Endothelial cell of umbilical vein (primary cell): ENCODE measurements around the gene TMEM128. TPM values are rescaled to one million over a fixed set of nuclear protein-coding genes. Genes with fewer than 3 reads are reported as not detected.

ENCODE experiments used
- BruUV-seq: library from RNA; stranded (reverse); fragments of 400-500 nt; replicated peaks from 2 replicates; lab custom pipeline; 2021; lab: Mats Ljungman, UMichigan
- CTCF ChIA-PET: fragments of 300-600, 350-600 bp; sonication (Branson Sonifier 250); formaldehyde crosslinking; loops from one replicate; lab custom pipeline; 2021; ENCODE audit warnings: antibody characterized with exemption, inconsistent platforms; lab: Charles Lee
- POLR2A ChIA-PET: fragments of 300-600, 350-600 bp; sonication (Branson Sonifier 250); formaldehyde crosslinking; loops from one replicate; lab custom pipeline; 2021; ENCODE audit warnings: antibody characterized with exemption, inconsistent platforms; lab: Charles Lee
- DNase-seq: peaks from one replicate; pipeline ENCODE4 v3.0.0-alpha.2; 2011; ENCODE audit warnings: low read depth, low spot score
- FAIRE-seq: peaks from 2 replicates; lab custom pipeline; 2011; peaks lifted over from hg19 to GRCh38; lab: Jason Lieb, UNC
- H2AFZ ChIP-seq: 2 replicates; pipeline ENCODE4 v1.6.0; 2012; ENCODE audit warnings: low read depth, low read length, control low read depth, inconsistent platforms
- H3K27ac ChIP-seq: 2 replicates; pipeline ENCODE4 v1.5.1; 2011; ENCODE audit warnings: low read depth, mild to moderate bottlenecking, control low read depth, low read length, moderate library complexity; ENCODE audit not compliant: insufficient read depth
- H3K27me3 ChIP-seq, 2 experiments: 2 replicates each; pipeline versions ENCODE4 v1.6.0 to v1.6.1; 2011; ENCODE audit warnings: low read length in 2 of 2, mixed read lengths in 1 of 2; ENCODE audit not compliant: control insufficient read depth in 2 of 2, insufficient read depth in 2 of 2
- H3K36me3 ChIP-seq, 2 experiments: 2 replicates in 1 of 2; 3 replicates in 1 of 2; pipeline ENCODE4 v1.5.1; 2011; ENCODE audit warnings: low read length in 2 of 2, mild to moderate bottlenecking in 1 of 2, moderate library complexity in 1 of 2; ENCODE audit not compliant: control insufficient read depth in 2 of 2, insufficient read depth in 2 of 2; ENCODE audit errors: extremely low read depth in 1 of 2
- H3K4me1 ChIP-seq: 3 replicates; pipeline ENCODE4 v1.5.1; 2011; ENCODE audit warnings: mild to moderate bottlenecking, low read length; ENCODE audit not compliant: control insufficient read depth, insufficient read depth; ENCODE audit errors: extremely low read depth
- H3K4me2 ChIP-seq: 2 replicates; pipeline ENCODE4 v1.6.1; 2011; ENCODE audit warnings: low read length, control low read depth, mixed read lengths; ENCODE audit not compliant: insufficient read depth
- H3K4me3 ChIP-seq, 3 experiments: fragments of 200-600 bp in 1 of 3; sonication (generic), shearing (Covaris generic) in 1 of 3; replicated peaks in 1 of 3; 2 replicates each; pipeline ENCODE4 v1.5.1; 2011 to 2016; ENCODE audit warnings: control low read depth in 3 of 3, low read length in 3 of 3, mild to moderate bottlenecking in 2 of 3, inconsistent platforms in 1 of 3, low read depth in 1 of 3, moderate library complexity in 1 of 3; ENCODE audit not compliant: insufficient read depth in 1 of 3
- H3K79me2 ChIP-seq: 2 replicates; pipeline ENCODE4 v1.6.0; 2012; ENCODE audit warnings: low read length, inconsistent platforms; ENCODE audit not compliant: control insufficient read depth, insufficient read depth
- H3K9ac ChIP-seq: replicated peaks from 2 replicates; pipeline ENCODE3; 2011; ENCODE audit warnings: low read length, control low read depth; ENCODE audit not compliant: insufficient read depth; ENCODE audit errors: extremely low read depth
- H3K9me1 ChIP-seq: replicated peaks from 3 replicates; pipeline ENCODE4 v1.6.0; 2011; ENCODE audit warnings: mild to moderate bottlenecking, low read length; ENCODE audit not compliant: control insufficient read depth, insufficient read depth; ENCODE audit errors: extremely low read depth
- H3K9me3 ChIP-seq: replicated peaks from 2 replicates; pipeline ENCODE4 v1.5.1; 2012; ENCODE audit warnings: low read length, inconsistent platforms; ENCODE audit not compliant: control insufficient read depth, insufficient read depth
- H4K20me1 ChIP-seq: replicated peaks from 2 replicates; pipeline ENCODE3; 2011; ENCODE audit warnings: mild to moderate bottlenecking, low read length; ENCODE audit not compliant: control insufficient read depth, insufficient read depth; ENCODE audit errors: extremely low read depth
- EZH2 ChIP-seq: IDR thresholded peaks from 2 replicates; pipeline ENCODE4 v1.6.1; 2012; ENCODE audit warnings: borderline replicate concordance, low read depth, mild to moderate bottlenecking, moderate library complexity, low read length, inconsistent platforms; ENCODE audit not compliant: severe bottlenecking
- FOS ChIP-seq: IDR thresholded peaks from 2 replicates; pipeline ENCODE4 v1.6.1; 2011; ENCODE audit warnings: mild to moderate bottlenecking, low read length, moderate library complexity, borderline replicate concordance; ENCODE audit not compliant: insufficient read depth
- GATA2 ChIP-seq: IDR thresholded peaks from 2 replicates; pipeline ENCODE4 v1.7.0; 2011; ENCODE audit warnings: low read depth, mild to moderate bottlenecking, moderate library complexity, mixed read lengths, low read length; ENCODE audit not compliant: insufficient read length, insufficient read depth
- JUN ChIP-seq: IDR thresholded peaks from 2 replicates; pipeline ENCODE4 v1.6.1; 2011; ENCODE audit warnings: borderline replicate concordance, low read depth; ENCODE audit not compliant: insufficient read length, insufficient read depth
- MYC ChIP-seq: IDR thresholded peaks from one replicate; pipeline ENCODE4 v1.6.1; 2011; ENCODE audit warnings: mild to moderate bottlenecking, low read depth, low read length
- POLR2A ChIP-seq: IDR thresholded peaks from 2 replicates; pipeline ENCODE4 v1.6.1; 2012; ENCODE audit warnings: low read depth, mild to moderate bottlenecking, control low read depth, low read length
- POLR2AphosphoS5 ChIP-seq: IDR thresholded peaks from 2 replicates; pipeline ENCODE4 v1.6.1; 2012; ENCODE audit warnings: low read depth, mild to moderate bottlenecking, control low read depth, low read length, moderate library complexity; ENCODE audit not compliant: insufficient read depth
- dilution Hi-C: fragments of 300-500 bp; cut with MboI; formaldehyde crosslinking; loops from one replicate; pipeline ENCODE4 v1.15.0; 2019; ENCODE audit warnings: low sequenced_read_pairs; ENCODE audit not compliant: extremely low pct_ligation_motif_present
- intact Hi-C: fragments of 100-400 bp; cut with micrococcal nuclease; formaldehyde crosslinking; loops from one replicate; pipeline ENCODE4 v1.10.0; 2022
- polyA plus RNA-seq, 4 experiments: library from polyadenylated mRNA; depleted of rRNA in 3 of 4; stranded (reverse) in 3 of 4; unstranded in 1 of 4; fragments of >200 nt; gene quantifications; 2 replicates each; pipeline versions ENCODE4 v1.2.1 to v1.2.3, GENCODE V29; 2011 to 2012; ENCODE audit warnings: missing spikeins in 1 of 4
- total RNA-seq: library from RNA; stranded (reverse); gene quantifications from 2 replicates; pipeline ENCODE4 v1.2.3, GENCODE V29; 2021
- TF ChIP-seq, protein P1 (sequence below): IDR thresholded peaks from 2 replicates; pipeline ENCODE4 v1.6.1; 2011; ENCODE audit not compliant: insufficient read depth, insufficient read length
- TF ChIP-seq, protein P2 (sequence below), 2 donors: IDR thresholded peaks; 1 replicate in 1 of 2; 2 replicates in 1 of 2; pipeline ENCODE4 v1.5.1; 2011; ENCODE audit warnings: low read length in 2 of 2, mild to moderate bottlenecking in 2 of 2, moderate library complexity in 2 of 2, control low read depth in 1 of 2, inconsistent platforms in 1 of 2, low read depth in 1 of 2; ENCODE audit not compliant: insufficient read depth in 1 of 2; ENCODE audit errors: extremely low read depth in 1 of 2

The TMEM128 gene
- total and polyA plus RNA-seq, 2 donors (not counting 3 experiments of a cell fraction or from before 2014, with no cell fraction given): 11.5 to 23.8 TPM

DNA sequence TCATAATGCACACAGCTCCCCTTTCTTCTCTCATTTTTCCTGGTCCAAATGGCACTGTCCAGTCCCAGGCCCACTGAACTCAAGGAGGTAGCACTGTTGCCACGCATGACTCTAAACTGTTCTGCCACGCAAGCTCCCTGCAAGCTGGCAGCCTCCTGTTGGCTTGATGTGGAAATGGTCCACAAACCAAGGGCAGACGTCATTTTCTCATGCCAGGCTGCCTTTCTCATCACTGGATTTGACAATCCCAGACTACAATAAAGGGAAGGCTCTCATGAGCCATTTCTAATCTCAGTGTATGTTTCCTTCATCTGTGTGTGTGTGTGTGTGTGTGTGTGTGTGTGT, 43.6 kb downstream of the TMEM128 start:
- BruUV-seq: no TSS peak
- FAIRE-seq (no peak), DNase-seq (no peak)
- no peak overlapping the region for H3K9ac ChIP-seq
- no peaks in the 10 kb centered on the region for H3K4me1 ChIP-seq
- CTCF ChIA-PET: no interaction called here
- H3K36me3 ChIP-seq: no peaks in the 10 kb centered on the region
- H3K27ac ChIP-seq: no peak overlapping the region
- POLR2A ChIA-PET: no interaction called here
- no peaks in the 10 kb centered on the region for H3K79me2 ChIP-seq
- no peak overlapping the region for H3K4me2 ChIP-seq
- H3K9me3 ChIP-seq: no peaks in the 10 kb centered on the region
- H3K27me3 ChIP-seq: no peaks in the 10 kb centered on the region
- intact Hi-C loops: no loop called here
- H2AFZ ChIP-seq: no peak overlapping the region
- TF ChIP-seq JUN (no peak), FOS (no peak), GATA2 (no peak), EZH2 (no peak), MYC (no peak), POLR2AphosphoS5 (no peak), POLR2A (no peak)
- TF ChIP-seq, protein P1, sequence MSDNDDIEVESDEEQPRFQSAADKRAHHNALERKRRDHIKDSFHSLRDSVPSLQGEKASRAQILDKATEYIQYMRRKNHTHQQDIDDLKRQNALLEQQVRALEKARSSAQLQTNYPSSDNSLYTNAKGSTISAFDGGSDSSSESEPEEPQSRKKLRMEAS: no peak
- TF ChIP-seq, protein P2, sequence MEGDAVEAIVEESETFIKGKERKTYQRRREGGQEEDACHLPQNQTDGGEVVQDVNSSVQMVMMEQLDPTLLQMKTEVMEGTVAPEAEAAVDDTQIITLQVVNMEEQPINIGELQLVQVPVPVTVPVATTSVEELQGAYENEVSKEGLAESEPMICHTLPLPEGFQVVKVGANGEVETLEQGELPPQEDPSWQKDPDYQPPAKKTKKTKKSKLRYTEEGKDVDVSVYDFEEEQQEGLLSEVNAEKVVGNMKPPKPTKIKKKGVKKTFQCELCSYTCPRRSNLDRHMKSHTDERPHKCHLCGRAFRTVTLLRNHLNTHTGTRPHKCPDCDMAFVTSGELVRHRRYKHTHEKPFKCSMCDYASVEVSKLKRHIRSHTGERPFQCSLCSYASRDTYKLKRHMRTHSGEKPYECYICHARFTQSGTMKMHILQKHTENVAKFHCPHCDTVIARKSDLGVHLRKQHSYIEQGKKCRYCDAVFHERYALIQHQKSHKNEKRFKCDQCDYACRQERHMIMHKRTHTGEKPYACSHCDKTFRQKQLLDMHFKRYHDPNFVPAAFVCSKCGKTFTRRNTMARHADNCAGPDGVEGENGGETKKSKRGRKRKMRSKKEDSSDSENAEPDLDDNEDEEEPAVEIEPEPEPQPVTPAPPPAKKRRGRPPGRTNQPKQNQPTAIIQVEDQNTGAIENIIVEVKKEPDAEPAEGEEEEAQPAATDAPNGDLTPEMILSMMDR (IDR thresholded peaks at IDR 0.05; ENCODE audit: extremely low read depth in 1 of 2, insufficient read depth in 1 of 2, low read depth in 1 of 2, low read length in 2 of 2): no peak
- no peak overlapping the region for H3K4me3 ChIP-seq
- H4K20me1 ChIP-seq: no peaks in the 10 kb centered on the region
- no peaks in the 10 kb centered on the region for H3K9me1 ChIP-seq
- dilution Hi-C loops: no loop called here
